ENCODE data around the gene ARL6IP6.

Gene ARL6IP6

GRCh38 chr2:152804687-152805408 is 86.4 kb downstream of the ARL6IP6 start:
- DNase-seq (ENCODE audit: low spot score): no peak

- DNase-seq (ENCODE audit: low spot score): no peak
Measured at GRCh38 chr2:152811916-152812315, 93.5 kb downstream of the ARL6IP6 start.
